H1 (cell line): ENCODE results near the gene BCL2L11. TPM values are rescaled to one million over a fixed set of nuclear protein-coding genes. Genes with fewer than 3 reads are reported as not detected.

Experiments used
- CTCF ChIA-PET: fragments of 300-600 bp; sonication (Branson Sonifier 250); formaldehyde crosslinking; loops from one replicate; lab custom pipeline; 2021; ENCODE audit not compliant: partially characterized antibody; lab: Charles Lee
- POLR2A ChIA-PET: fragments of 300-600 bp; sonication (Branson Sonifier 250); formaldehyde crosslinking; loops from one replicate; lab custom pipeline; 2021; ENCODE audit warnings: inconsistent platforms; ENCODE audit not compliant: partially characterized antibody; lab: Charles Lee
- DNase-seq, 2 experiments: peaks; one replicate each; pipeline versions ENCODE4 v3.0.0 to v3.0.0-alpha.2; 2010 to 2022; ENCODE audit warnings: low spot score in 2 of 2, low read depth in 1 of 2, mixed read lengths in 1 of 2
- FAIRE-seq: peaks from 2 replicates; lab custom pipeline; 2011; peaks lifted over from hg19 to GRCh38; lab: Jason Lieb, UNC
- H2AFZ ChIP-seq: 2 replicates; pipeline ENCODE4 v1.8.1; 2012; ENCODE audit warnings: low read length, inconsistent platforms
- H2AK5ac ChIP-seq: 2 replicates; pipeline ENCODE4 v1.6.1; 2013; ENCODE audit warnings: low read depth, low read length
- H2BK120ac ChIP-seq: replicated peaks from 2 replicates; pipeline ENCODE3; 2013; ENCODE audit warnings: low read depth, low read length, inconsistent platforms
- H2BK12ac ChIP-seq: 2 replicates; pipeline ENCODE4 v1.6.1; 2013; ENCODE audit warnings: low read depth, low read length
- H2BK15ac ChIP-seq: 2 replicates; pipeline ENCODE4 v1.6.1; 2013; ENCODE audit warnings: low read length
- H2BK20ac ChIP-seq: 2 replicates; pipeline ENCODE4 v1.6.1; 2013; ENCODE audit warnings: low read length
- H2BK5ac ChIP-seq: 2 replicates; pipeline ENCODE4 v1.6.1; 2013; ENCODE audit warnings: low read depth, low read length
- H3K14ac ChIP-seq: 2 replicates; pipeline ENCODE4 v1.6.1; 2013; ENCODE audit warnings: inconsistent platforms; ENCODE audit not compliant: insufficient read length
- H3K18ac ChIP-seq: 2 replicates; pipeline ENCODE4 v1.6.1; 2013; ENCODE audit warnings: low read length; ENCODE audit errors: extremely low read depth
- H3K23ac ChIP-seq: 2 replicates; pipeline ENCODE4 v1.6.1; 2013; ENCODE audit warnings: inconsistent platforms; ENCODE audit not compliant: insufficient read length
- H3K23me2 ChIP-seq: 2 replicates; pipeline ENCODE4 v1.6.1; 2013; ENCODE audit warnings: low read depth, low read length
- H3K27ac ChIP-seq: 2 replicates; pipeline ENCODE4 v1.6.1; 2011; ENCODE audit warnings: low read depth, low read length, inconsistent platforms
- H3K27me3 ChIP-seq, 4 experiments: replicated peaks in 1 of 4; 1 replicate in 1 of 4; 2 replicates in 3 of 4; pipeline versions ENCODE4 v1.6.1 to v1.8.1; 2011 to 2013; ENCODE audit warnings: low read length in 3 of 4, mild to moderate bottlenecking in 3 of 4, inconsistent platforms in 2 of 4, mixed read lengths in 2 of 4, moderate library complexity in 1 of 4; ENCODE audit not compliant: control insufficient read depth in 3 of 4, insufficient read depth in 3 of 4; ENCODE audit errors: extremely low read depth in 1 of 4
- H3K36me3 ChIP-seq, 4 experiments: 2 replicates each; pipeline versions ENCODE4 v1.6.1 to v1.8.1; 2011 to 2013; ENCODE audit warnings: mild to moderate bottlenecking in 4 of 4, low read length in 3 of 4, moderate library complexity in 2 of 4, control low read depth in 1 of 4, inconsistent platforms in 1 of 4; ENCODE audit not compliant: insufficient read depth in 4 of 4, control insufficient read depth in 2 of 4
- H3K4ac ChIP-seq: replicated peaks from 2 replicates; pipeline ENCODE3; 2013; ENCODE audit warnings: low read length, low read depth, mixed read lengths, inconsistent platforms; ENCODE audit not compliant: insufficient read length
- H3K4me1 ChIP-seq, 4 experiments: replicated peaks in 1 of 4; 1 replicate in 1 of 4; 2 replicates in 3 of 4; pipeline versions ENCODE4 v1.6.1 to v1.8.1; 2011 to 2013; ENCODE audit warnings: low read length in 3 of 4, inconsistent platforms in 2 of 4, mixed read lengths in 1 of 4; ENCODE audit not compliant: insufficient read depth in 4 of 4, control insufficient read depth in 3 of 4
- H3K4me2 ChIP-seq, 2 experiments: 2 replicates each; pipeline versions ENCODE4 v1.6.1 to v1.8.1; 2011 to 2013; ENCODE audit warnings: low read depth in 2 of 2, low read length in 2 of 2, control low read depth in 1 of 2, inconsistent platforms in 1 of 2, mild to moderate bottlenecking in 1 of 2; ENCODE audit not compliant: insufficient read depth in 1 of 2
- H3K4me3 ChIP-seq, 4 experiments: fragments of 200-600, 300-600 bp in 1 of 4; sonication (generic), shearing (Covaris generic), sonication (Bioruptor Twin) in 1 of 4; 2 replicates each; pipeline versions ENCODE4 v1.5.1 to v1.8.1; 2011 to 2016; ENCODE audit warnings: low read length in 4 of 4, low read depth in 3 of 4, control low read depth in 2 of 4, inconsistent platforms in 2 of 4, mild to moderate bottlenecking in 2 of 4, mixed read lengths in 1 of 4, moderate library complexity in 1 of 4; ENCODE audit not compliant: insufficient read depth in 2 of 4; ENCODE audit errors: extremely low read depth in 1 of 4
- H3K56ac ChIP-seq: replicated peaks from 2 replicates; pipeline ENCODE3; 2013; ENCODE audit warnings: low read depth, mild to moderate bottlenecking, mixed read lengths, low read length, inconsistent platforms; ENCODE audit not compliant: insufficient read length
- H3K79me1 ChIP-seq: 2 replicates; pipeline ENCODE4 v1.6.1; 2013; ENCODE audit warnings: low read depth, low read length, control low read depth
- H3K79me2 ChIP-seq, 2 experiments: 2 replicates each; pipeline versions ENCODE4 v1.6.1 to v1.8.1; 2012 to 2013; ENCODE audit warnings: low read length in 2 of 2, mild to moderate bottlenecking in 2 of 2, inconsistent platforms in 1 of 2; ENCODE audit not compliant: insufficient read depth in 2 of 2, control insufficient read depth in 1 of 2
- H3K9ac ChIP-seq, 4 experiments: replicated peaks in 1 of 4; 1 replicate in 1 of 4; 2 replicates in 3 of 4; pipeline versions ENCODE4 v1.6.1 to v1.8.1; 2011 to 2013; ENCODE audit warnings: low read depth in 3 of 4, low read length in 3 of 4, control low read depth in 2 of 4, mild to moderate bottlenecking in 2 of 4, moderate library complexity in 2 of 4, inconsistent platforms in 1 of 4; ENCODE audit errors: extremely low read depth in 1 of 4
- H3K9me3 ChIP-seq, 2 experiments: 2 replicates each; pipeline versions ENCODE4 v1.6.1 to v1.8.1; 2012 to 2013; ENCODE audit warnings: mild to moderate bottlenecking in 2 of 2, moderate library complexity in 2 of 2, control low read depth in 1 of 2, inconsistent platforms in 1 of 2, low read depth in 1 of 2, low read length in 1 of 2, mixed read lengths in 1 of 2; ENCODE audit not compliant: insufficient read depth in 2 of 2
- H4K20me1 ChIP-seq, 2 experiments: replicated peaks in 1 of 2; 2 replicates each; pipeline versions ENCODE3 to v1.8.1; 2011 to 2013; ENCODE audit warnings: inconsistent platforms in 2 of 2, low read length in 2 of 2, mild to moderate bottlenecking in 1 of 2; ENCODE audit not compliant: insufficient read depth in 2 of 2, control insufficient read depth in 1 of 2
- H4K5ac ChIP-seq: 2 replicates; pipeline ENCODE4 v1.6.1; 2013; ENCODE audit warnings: low read length, low read depth, mixed read lengths, inconsistent platforms; ENCODE audit not compliant: insufficient read length
- H4K8ac ChIP-seq: 2 replicates; pipeline ENCODE4 v1.8.0; 2013; ENCODE audit warnings: mild to moderate bottlenecking, moderate library complexity, low read length, inconsistent platforms; ENCODE audit not compliant: insufficient read depth; ENCODE audit errors: extremely low read depth
- H4K91ac ChIP-seq: replicated peaks from 2 replicates; pipeline ENCODE3; 2013; ENCODE audit warnings: low read length, mixed read lengths, inconsistent platforms; ENCODE audit not compliant: insufficient read length
- CBX5 ChIP-seq: fragments of 300-800, 300-1000 bp; sonication (generic); IDR thresholded peaks from 2 replicates; pipeline ENCODE4 v1.7.1; 2016; ENCODE audit warnings: antibody characterized with exemption, low read length, low read depth
- CTBP2 ChIP-seq: IDR thresholded peaks from 2 replicates; pipeline ENCODE4 v1.7.0; 2011; ENCODE audit warnings: borderline replicate concordance, mild to moderate bottlenecking, moderate library complexity, mixed read lengths, low read length; ENCODE audit not compliant: insufficient read depth, insufficient read length
- CTCF ChIP-seq, 3 experiments: IDR thresholded peaks; 1 replicate in 2 of 3; 2 replicates in 1 of 3; pipeline versions ENCODE4 v1.5.1 to v1.6.1; 2011; ENCODE audit warnings: low read length in 3 of 3, mild to moderate bottlenecking in 3 of 3, inconsistent platforms in 2 of 3, low read depth in 1 of 3, moderate library complexity in 1 of 3; ENCODE audit not compliant: insufficient read depth in 1 of 3; ENCODE audit errors: control extremely low read depth in 1 of 3
- GTF2F1 ChIP-seq: IDR thresholded peaks from 2 replicates; pipeline ENCODE4 v1.6.1; 2012; ENCODE audit warnings: low read depth, low read length, improper control_type of control experiment, borderline replicate concordance
- KDM4A ChIP-seq: IDR thresholded peaks from one replicate; pipeline ENCODE4 v1.7.1; 2012; ENCODE audit warnings: low read depth, mild to moderate bottlenecking, moderate library complexity, low read length, inconsistent platforms; ENCODE audit not compliant: severe bottlenecking
- RNF2 ChIP-seq: fragments of 200-900, 300-1000 bp; sonication (generic); IDR thresholded peaks from 2 replicates; pipeline ENCODE4 v1.7.1; 2016; ENCODE audit warnings: borderline replicate concordance, low read depth, mild to moderate bottlenecking, antibody characterized with exemption, low read length; ENCODE audit not compliant: poor library complexity, severe bottlenecking; ENCODE audit errors: missing control alignments
- SAP30 ChIP-seq: fragments of 300-600 bp; sonication (generic); IDR thresholded peaks from 2 replicates; pipeline ENCODE4 v1.7.1; 2012; ENCODE audit warnings: low read length, moderate library complexity, mild to moderate bottlenecking, inconsistent platforms; ENCODE audit not compliant: insufficient read depth, insufficient replicate concordance
- SP4 ChIP-seq: IDR thresholded peaks from 2 replicates; pipeline ENCODE4 v1.6.1; 2012; ENCODE audit warnings: low read length, inconsistent platforms
- SRF ChIP-seq: IDR thresholded peaks from 2 replicates; pipeline ENCODE4 v1.6.1; 2011; ENCODE audit warnings: mild to moderate bottlenecking, low read depth, low read length, moderate library complexity
- TEAD4 ChIP-seq: IDR thresholded peaks from 2 replicates; pipeline ENCODE4 v1.6.1; 2012; ENCODE audit warnings: low read depth, low read length, inconsistent platforms, mixed read lengths
- WGBS, 2 experiments: shearing (Covaris generic) in 1 of 2; methylation state at CpG; one replicate each; pipeline versions ENCODE4 v1.1.6 to v1.1.7; 2013 to 2015; ENCODE audit warnings: low lambda C conversion rate in 2 of 2, mixed read lengths in 2 of 2, inconsistent platforms in 1 of 2, low coverage in 1 of 2, missing lambda C conversion rate in 1 of 2; ENCODE audit not compliant: insufficient replicate concordance in 2 of 2, insufficient coverage in 1 of 2, insufficient read length in 1 of 2; ENCODE audit errors: extremely low coverage in 1 of 2, missing lambda C conversion rate in 1 of 2; 5-methylcytosine and 5-hydroxymethylcytosine counted together
- polyA plus RNA-seq, 7 experiments: library from polyadenylated mRNA; depleted of rRNA in 3 of 7; stranded (reverse) in 5 of 7; unstranded in 2 of 7; fragments of >200 nt in 5 of 7; fragments of 200-250 nt in 2 of 7; gene quantifications; 1 replicate in 5 of 7; 2 replicates in 1 of 7; 4 replicates in 1 of 7; pipeline versions ENCODE4 v1.2.1 to v1.2.3, GENCODE V29; 2011 to 2013; ENCODE audit warnings: missing spikeins in 2 of 7, mixed read lengths in 2 of 7
- total RNA-seq: library from RNA; stranded (reverse); fragmentation: NEBNext Ultra II Directional; extraction: Animal tissue kit (Norgen Biotek cat#: 25700); gene quantifications from 2 replicates; pipeline ENCODE4 v1.2.1, GENCODE V29; 2021

The BCL2L11 gene
- total and polyA plus RNA-seq, 2 of the 8 experiments (the other 6 are each of a cell fraction or from before 2014, with no cell fraction given) = 7.5 to 22.9 TPM

- Histone ChIP-seq H3K79me1 (no peaks in the 10 kb centered on the region), H3K4ac (no peak overlapping the region), H3K18ac (no peak overlapping the region), H3K23ac (no peak overlapping the region), H2BK12ac (no peak overlapping the region), H3K27me3 (no peaks in the 10 kb centered on the region), H4K5ac (no peak overlapping the region), H3K4me3 (no peak overlapping the region), H4K91ac (no peak overlapping the region), H3K9ac (no peak overlapping the region), H3K4me1 (no peaks in the 10 kb centered on the region; a peak in 1 of 7 replicates), H2AFZ (no peak overlapping the region), H4K8ac (no peak overlapping the region), H3K23me2 (no peaks in the 10 kb centered on the region), H3K9me3 (no peaks in the 10 kb centered on the region), H2BK15ac (no peak overlapping the region), H2AK5ac (no peak overlapping the region), H3K56ac (no peak overlapping the region), H2BK5ac (no peak overlapping the region), H3K27ac (no peak overlapping the region), H3K36me3 (no peaks in the 10 kb centered on the region), H4K20me1 (no peaks in the 10 kb centered on the region), H3K79me2 (no peaks in the 10 kb centered on the region), H3K14ac (no peak overlapping the region), H3K4me2 (no peak overlapping the region), H2BK120ac (no peak overlapping the region), H2BK20ac (no peak overlapping the region)
- DNase-seq (no peak), FAIRE-seq (no peak)
- CTCF ChIA-PET = interaction anchor here (1.2 to 1.9 kb wide), 3 partner anchors 8 to 13 kb away, joined by 3 to 6 read pairs (median 5); no protein-coding TSS in a partner anchor
- WGBS, 2 experiments = 88% methylated on average over 2 of the region's 2 CpGs; no CpG with 5 or more reads in 1 of the 2 experiments
- POLR2A ChIA-PET = interaction anchor here (1.2 to 1.6 kb wide), 2 partner anchors 10 to 15 kb away, joined by 3 to 4 read pairs; no protein-coding TSS in a partner anchor
- TF ChIP-seq CTCF (IDR thresholded peaks at IDR 0.05; ENCODE audit: control extremely low read depth in 1 of 3, insufficient read depth in 1 of 3, low read depth in 1 of 3, low read length in 3 of 3) (no peak), SP4 (no peak), SRF (no peak), RNF2 (no peak), TEAD4 (no peak), KDM4A (no peak), GTF2F1 (no peak), CTBP2 (no peak), CBX5 (no peak), SAP30 (no peak)
Measured at GRCh38 chr2:111204706-111205105, 84.0 kb downstream of the BCL2L11 start.
